GM21367 (cell line): ENCODE measurements around the gene ABCA6.

Source experiments
- ATAC-seq: cut with Tn5 transposase; IDR thresholded peaks from one replicate; pipeline ENCODE4 v1.9.1; 2021; ENCODE audit not compliant: unreplicated experiment

ABCA6 gene

DNA sequence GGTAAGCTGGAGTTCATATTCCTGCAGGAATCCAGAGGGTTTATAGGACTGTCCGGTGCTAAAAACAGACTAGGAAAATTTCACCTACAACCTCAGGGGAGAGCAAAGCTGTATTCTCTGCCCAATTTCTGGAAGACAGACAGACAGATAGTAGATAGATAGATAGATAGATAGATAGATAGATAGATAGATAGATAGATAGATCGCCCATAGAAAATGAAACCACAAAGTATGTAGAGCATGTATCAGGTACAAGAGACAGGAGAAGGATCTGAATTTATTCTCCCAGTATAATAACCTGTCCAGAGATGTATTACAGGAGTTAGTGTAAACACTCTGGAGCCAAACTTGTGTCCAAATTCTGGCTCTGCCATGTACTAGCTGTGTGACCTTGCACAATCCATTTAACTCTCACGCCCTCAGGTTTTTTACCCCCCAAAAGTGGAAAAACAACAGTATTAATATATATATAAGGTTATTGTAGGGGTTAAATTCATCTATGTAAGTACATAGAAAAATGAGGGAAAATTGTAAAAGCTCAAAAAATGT lies 2.1 kb upstream of the ABCA6 start:
- no peak for ATAC-seq

DNA sequence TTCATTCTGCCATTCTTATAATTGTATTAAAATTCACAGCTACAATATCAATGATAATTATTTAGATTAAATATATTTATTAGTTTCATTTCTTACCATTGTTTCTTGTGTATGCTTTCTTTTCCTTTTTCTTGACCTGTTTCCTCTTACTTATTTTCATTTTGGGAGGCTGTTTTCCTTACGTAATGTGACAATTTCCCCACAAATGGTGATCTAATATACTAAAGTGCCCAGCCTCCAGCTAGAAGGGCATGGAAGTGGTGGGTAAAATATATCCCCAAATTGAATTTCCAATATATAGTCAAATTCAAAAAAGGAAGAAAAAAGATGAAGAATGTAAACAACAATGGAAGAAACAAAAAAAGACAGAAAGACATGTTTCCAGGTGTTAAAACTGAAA lies 1.5 kb upstream of the ABCA6 start:
- ATAC-seq = no peak

DNA sequence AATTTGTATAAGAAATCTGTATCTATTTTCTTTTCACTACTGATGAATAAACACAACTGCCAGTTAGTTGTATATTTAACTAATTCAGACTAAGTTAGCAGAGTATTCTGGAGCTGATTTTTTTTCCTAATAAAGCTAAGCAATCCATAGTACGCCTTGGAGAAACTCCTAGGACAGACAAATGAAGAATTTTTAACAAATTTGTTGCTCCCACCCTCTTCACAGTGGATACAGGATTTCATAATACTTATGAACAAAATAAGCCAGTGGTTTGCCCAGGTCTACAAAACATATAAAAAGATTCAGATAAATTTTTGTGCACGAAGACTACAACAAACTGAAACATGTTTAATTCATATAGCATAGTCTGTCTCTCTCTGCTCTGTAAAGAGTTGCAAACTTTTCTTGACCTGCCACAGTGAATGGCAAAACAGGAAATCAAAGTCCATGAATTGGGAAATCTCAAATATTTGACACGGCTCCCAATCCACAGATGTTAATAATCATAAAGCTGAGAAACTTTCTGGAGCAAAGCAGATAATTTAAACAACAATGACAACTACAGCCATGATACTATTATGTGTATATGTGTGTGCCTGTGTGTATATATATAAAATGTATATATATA lies 594 bp upstream of the ABCA6 start:
- ATAC-seq = no peak

DNA sequence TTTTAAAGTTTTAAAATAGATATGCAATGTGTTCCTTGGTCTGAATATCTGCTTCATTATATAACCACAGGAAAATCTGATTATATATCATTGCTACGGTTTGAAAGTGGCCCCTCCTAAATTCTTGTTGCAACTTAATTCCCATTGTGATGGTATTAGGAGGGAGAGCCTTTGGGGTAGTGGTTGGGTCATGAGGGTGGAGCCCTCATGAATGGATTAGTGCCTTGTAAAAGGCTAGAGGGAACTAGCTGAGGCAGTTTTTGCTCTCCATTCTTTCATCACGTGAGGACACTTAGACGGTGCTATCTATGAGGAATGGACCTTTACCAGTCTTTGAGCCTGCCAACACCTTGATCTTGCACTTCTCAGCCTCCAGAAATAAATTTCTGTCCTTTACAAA lies 7.6 kb downstream of the ABCA6 start:
- no peak for ATAC-seq

DNA sequence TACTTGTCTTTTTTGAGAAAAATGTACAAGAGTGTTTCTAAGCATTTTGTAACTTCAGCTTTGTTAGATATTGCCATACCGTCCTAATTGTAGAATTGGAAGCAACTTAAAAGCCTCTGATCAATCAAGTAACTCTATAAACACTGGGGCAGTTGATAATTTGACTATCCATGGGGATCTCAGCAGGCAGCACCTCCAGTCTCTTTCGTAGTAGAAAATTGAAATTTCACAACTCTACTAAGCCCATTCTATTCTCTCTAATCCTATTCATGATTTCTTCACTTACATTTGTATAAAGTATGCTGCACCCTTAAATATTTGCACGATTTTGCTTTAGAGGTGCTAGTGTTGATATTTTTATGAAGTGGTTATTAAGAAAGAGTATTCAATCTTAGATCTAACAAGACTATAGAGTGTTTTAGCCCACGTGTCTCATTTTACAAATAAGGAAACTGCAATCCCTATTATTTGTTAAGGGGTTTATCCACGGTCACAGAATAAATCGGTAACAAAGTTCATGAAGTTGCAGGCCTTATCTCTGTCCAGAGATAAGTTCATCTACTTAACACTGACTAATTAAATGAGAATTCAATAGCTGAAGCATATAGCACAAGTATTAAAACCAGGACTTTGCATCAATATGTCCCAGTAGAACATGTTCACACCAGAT lies 10.9 kb downstream of the ABCA6 start:
- no peak for ATAC-seq

DNA sequence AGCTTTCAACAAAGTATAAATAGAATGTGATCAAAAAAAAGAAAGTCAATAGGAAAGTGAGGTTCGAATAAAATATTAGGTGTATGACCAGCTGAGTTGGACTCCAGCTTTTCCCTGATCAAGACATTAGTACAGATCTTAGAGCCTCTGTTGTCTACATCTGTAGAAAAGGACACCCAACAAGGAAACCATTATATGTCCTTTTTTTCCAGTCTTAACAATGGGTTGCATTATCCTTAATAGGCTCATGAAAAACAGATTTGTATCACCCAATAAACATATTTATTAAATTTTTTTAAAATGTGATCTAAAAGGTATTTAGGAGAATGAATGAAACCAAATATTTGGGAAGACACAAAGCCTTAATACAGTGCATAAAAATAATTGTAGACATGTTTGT lies 18.1 kb downstream of the ABCA6 start:
- no peak for ATAC-seq

DNA sequence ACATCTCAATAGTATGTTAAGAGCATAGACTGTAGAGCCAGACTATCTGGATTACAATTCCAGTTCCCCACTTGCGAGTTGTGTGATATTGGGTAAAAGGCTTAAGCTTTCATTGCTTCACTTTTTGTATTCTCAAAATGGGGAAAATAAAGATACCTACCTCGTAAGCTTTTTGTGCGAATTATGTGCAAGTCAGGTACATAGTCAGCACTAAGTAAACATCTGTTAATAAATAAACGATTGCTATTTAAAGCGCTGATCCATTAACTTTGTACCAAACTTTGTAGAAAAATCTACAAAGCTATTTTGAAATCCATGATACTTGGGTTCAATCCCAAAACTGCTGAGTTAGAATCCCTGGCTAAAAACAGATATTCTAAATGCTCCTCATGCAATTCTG lies 19.6 kb downstream of the ABCA6 start:
- no peak for ATAC-seq

DNA sequence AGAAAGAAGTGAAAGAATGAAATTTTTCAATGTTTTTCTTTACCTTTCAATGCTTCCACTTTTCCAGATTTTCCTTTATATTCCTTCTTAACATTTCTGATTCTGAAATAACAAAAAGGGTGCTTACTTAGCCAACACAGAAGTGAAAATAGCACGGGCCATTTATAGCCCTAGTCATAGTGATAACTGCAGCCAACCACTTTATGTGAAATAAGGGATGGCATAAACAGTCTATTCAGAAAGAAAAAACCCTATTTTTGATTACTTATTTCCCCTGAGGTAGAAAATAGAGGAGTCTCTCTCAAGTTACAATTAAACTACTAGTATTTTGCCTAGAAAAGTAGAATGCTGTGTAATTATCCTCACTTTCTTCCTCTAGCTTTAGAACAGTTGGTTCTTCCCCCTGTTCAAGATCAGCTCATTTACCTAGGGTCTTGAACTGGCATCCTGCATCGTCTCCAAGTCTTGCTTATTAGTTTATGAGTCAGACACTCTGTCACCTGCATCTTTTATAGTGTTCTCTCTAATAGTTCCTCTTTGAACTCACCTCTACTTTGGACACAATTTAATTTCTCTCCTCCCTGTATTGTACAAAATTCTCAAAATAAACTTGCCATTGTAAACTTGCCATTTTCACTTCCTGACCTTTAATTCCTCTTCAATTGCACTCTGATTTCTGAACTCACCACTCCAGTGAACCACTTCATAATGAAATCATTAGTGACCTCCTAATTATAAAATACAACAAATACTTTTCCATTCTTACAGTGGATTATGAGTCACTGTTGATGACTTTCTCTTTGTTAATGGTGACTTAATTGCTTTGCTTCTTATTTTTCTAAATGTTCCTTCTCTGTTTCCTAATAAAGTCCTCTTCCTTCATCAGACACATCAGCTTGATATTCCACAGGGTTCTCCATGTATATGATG lies 23.6 kb downstream of the ABCA6 start:
- no peak for ATAC-seq

DNA sequence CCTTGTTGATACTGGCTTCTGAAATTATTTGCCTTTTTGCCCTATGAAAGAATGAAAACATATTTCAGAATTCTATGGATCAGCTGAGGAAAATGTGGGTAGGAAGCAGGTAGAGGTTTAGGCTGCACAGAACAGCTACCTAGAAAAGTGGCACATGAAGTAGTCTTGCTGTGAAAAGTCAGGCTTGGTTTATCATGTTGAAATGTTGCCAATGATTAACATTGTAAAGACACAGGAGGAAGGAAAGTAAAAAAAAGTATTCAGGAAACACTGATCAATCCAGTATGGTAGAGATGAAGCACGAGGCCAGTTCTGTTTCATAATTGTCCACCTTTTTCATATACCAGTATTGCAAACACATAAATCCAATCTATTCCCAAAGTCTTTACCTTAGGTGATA lies 29.9 kb downstream of the ABCA6 start:
- ATAC-seq = no peak

DNA sequence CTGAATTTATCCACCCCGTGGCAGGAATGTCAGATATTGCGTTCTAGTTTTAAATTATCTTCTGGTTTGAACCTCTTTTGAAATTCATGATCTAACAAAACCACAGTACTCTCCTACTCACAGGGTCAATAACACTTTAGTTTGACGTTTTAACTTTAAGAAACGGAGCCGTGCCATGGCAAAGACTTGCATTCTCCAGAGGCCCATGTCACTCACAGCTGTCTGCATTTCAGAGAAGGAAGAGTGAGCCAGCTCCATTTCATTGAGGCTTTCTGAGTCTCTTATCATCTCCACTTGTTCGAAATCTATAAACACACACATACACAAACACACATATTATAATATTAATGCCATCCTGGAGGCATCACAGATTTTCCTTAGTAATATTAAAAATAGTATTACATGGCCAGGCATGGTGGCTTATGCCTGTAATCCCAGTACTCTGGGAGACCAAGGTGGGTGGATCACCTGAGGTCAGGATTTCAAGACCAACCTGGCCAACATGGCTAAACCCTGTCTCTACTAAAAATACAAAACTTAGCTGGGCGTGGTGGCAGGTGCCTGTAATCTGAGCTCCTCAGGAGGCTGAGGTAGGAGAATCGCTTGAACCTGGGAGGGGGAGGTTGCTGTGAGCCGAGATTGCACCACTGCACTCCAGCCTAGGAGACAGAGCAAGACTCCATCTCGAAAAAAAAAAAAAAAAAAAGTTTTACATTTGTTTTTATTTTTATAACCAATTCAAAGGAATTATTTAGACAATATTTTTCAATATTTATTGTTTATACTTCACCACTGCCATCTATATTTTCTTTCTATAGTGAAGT lies 35.6 kb downstream of the ABCA6 start:
- ATAC-seq = no peak

DNA sequence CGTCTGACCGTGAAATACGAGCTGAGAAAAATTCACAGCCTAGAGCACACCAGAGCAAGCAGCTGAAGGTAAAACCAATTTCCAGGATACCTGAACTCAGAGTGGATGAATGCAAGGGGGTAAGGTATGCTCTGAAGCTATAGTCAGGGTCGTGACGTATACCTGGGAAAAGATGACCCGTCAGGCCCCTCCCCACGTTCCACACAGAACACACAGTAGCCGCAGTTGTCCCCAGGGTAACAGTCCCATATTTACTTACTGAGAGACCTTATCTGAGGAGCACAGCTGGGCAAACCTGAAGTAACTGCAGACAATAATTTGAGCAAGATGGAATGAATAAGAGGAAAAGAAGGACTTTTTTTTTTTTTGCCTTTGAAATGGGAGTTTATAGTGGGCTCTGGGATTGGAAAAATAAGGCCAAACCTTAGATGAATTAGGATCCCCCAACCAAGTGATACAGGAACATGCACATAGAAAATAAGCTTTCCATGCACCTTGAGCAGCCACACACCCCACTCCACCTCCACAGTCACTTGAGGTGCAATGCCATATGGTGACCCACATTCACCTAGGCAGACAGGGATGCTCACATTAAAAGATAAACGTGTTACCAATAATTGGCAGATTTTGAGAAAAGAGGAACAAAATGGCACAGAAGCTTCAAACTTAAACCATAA lies 38.0 kb downstream of the ABCA6 start:
- no peak for ATAC-seq

DNA sequence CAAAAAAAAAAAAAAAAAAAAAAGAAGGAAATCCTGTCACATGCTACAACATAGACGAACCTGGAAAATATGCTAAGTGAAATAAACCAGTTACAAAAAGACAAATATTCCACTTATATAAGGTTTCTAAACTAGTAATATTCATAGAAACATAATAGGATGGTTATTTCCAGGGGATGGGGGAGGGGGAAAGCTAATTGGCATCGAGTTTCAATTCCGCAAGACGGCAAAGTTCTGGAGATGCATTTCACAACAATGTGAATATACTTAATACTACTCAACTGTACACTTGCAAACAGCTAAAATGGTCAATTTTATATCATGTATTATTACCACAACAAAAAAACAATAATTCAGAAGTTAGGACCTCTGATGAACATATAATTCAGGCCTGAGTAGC lies 43.1 kb downstream of the ABCA6 start:
- no peak for ATAC-seq

DNA sequence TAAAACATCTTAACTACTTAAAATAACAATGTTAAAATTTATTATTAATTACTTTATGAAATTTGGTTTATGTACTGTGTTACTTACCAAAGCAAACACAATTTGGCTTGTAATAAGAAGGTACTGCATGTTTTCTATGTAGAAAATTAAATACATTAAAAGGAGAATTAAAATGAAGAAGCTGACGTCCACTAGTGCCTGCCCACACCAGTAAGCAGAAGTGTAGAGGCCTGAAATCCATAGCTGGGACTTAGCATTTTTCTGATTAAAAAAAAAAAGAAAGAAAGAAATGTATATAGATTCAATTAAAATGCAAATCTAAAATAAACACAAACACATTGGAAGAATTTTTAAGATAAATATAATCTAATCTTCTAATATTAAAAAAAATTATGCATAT lies 45.2 kb downstream of the ABCA6 start:
- ATAC-seq = no peak

DNA sequence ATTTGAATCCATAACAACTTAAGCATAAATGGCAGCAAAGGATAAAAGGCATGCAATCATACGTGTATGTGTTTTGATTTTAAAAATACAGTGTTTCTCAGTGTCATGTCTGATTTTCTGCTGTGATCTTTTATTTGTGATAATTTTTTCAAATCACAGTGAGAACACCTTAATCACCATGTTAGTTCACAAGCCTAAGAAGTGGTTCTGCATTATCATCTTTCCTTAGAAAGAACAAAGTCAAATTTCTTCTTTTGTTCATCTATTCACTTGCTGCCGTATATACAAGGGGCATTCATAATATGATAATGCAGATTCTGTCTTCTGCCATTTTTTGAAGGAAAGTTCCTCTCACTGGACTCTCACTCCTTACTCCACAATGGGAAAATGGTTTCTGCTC lies 47.7 kb downstream of the ABCA6 start:
- ATAC-seq = no peak

DNA sequence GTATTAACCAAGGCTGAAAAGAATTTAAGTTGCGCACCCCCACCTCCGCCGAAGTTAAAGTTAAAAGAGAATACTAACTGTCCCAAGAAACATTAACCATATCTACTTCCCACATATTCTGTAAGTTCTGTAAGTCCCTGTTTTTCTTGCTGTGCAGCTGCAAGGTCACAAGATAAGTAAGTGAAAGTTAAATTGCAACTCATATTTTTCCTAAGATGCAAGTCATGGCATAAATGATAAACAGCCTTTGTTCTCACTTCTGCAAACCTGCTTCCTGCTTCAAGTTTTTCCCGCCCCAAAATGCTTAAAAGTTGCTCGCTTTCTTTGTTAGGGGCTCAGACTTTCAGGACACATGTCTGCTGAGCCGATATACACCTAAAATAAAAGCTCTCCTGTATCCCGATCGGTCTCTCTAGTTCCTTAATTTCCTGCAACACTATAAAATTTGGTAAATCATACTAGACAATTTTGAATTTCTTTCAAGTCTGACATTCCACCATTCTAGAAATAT lies 48.4 kb downstream of the ABCA6 start:
- no peak for ATAC-seq

DNA sequence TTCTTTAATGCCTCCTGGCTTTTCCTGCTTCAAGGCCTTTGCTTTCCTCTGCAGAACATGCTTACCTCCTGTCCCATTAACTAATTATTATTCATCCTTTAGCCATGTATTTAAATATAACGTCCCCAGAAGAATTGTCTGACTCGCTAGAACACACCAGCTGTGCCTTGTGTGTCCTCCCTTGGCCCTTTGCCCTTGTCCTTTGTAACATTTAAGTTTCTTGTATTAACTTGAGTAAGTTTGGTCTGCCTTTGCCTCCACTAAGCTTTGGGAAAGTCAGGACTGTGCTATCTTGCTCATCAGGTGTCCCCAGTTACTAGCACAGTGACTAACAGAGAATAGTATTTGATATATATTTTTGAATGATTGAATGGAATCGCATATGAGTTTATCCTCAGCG lies 51.3 kb downstream of the ABCA6 start:
- no peak for ATAC-seq

DNA sequence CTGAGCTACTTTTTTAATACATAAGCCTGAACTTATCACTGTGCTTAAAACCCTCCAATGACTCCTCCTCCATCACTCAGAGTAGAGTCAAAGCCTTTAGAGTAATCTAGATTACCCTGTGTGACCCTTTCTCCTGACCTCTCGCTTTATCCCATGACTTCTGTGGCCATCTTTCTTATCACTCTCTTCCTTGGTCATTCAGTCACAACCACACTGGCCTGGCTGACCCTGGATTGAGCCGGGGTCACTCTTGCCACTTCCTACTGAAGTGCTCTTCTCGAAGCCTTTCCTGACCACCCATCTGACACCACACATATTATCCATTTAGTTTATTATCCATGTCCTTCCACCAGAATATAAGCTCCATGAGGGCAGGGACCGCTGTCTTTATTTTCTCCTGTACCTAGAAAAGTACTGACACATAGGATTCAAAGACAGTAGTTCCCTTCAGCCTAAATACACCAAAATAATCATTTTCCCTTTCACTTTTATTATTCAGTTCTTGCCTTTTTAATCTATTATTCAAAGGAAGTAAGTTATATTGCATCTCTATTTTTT lies 53.0 kb downstream of the ABCA6 start:
- no peak for ATAC-seq

DNA sequence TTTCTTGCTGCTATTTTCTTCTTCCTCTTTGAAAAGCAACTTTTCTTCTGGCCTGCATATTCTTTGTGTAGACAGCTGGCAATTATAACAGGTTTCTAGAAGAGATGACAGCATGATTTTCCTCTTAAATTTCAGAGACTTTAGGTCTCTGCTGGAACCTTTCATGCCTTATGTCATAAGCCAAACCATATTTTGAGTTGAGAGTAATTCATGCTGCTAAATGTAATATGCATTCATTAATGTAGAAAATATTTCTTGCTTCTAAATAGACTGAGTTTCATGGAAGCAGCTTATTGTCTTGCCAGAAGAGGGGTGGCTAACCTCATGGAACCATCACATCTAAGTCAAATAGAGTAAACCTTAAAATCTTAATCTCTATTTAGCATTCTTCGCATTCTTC lies 55.1 kb downstream of the ABCA6 start:
- ATAC-seq = no peak

DNA sequence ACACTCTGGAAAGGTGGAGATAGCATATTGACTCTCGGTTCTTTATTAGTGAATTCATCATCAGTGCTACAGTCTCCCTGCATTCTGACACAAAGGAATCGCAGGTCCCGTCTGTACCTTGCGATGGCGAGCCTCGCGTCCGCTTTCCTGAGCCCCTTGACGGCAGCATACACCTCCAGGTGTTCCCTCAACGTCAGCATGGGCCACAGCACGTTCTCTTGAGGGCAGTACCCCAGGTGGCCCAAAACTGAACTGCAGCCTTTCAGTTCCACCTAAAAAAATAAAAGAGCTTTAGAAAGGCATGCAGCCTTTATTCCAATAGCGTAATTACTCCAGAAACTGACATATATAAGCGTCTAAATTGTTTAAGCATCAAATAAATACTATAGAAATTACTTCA lies 56.8 kb downstream of the ABCA6 start:
- no peak for ATAC-seq

DNA sequence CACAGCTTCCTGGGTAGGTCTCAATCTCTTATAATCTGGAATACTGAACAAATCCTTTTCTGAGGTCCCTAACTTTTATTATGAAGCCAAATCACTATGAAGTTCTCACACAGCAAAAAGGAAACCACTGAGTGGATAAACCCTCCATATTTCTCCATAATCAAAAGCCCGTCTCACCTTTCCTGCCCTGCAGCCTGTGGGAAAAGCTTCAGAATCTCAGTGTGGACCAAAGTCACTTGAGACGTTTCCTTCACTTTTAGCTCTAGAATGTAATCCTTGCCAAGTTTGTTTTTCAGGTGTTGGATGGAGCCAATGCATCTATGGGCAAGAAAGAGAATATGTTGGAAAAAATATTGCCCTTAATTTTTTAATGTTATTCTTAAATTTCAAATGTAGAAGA lies 59.0 kb downstream of the ABCA6 start:
- no peak for ATAC-seq
